Measurements from ENCODE around the gene GSTA4. TPM values are rescaled to one million over a fixed set of nuclear protein-coding genes. Genes with fewer than 3 reads are reported as not detected.

Gene GSTA4
- total RNA-seq, 4 donors from 2014 or later = 108 to 164 (median 132) TPM

GRCh38 chr6:52985228-52985627 lies 9.9 kb downstream of the GSTA4 start:
- Histone ChIP-seq H3K4me1 (no peaks in the 10 kb centered on the region), H3K4me3 (no peak overlapping the region), H3K27ac (no peak overlapping the region), H3K9me3 (no peaks in the 10 kb centered on the region), H3K36me3 (peaks cover 37% of the 10 kb centered on the region), H3K27me3 (no peaks in the 10 kb centered on the region)
- DNase-seq (ENCODE audit: low spot score in 2 of 2) = no peak
- no peak for TF ChIP-seq POLR2AphosphoS5 (IDR thresholded peaks at IDR 0.05)
- TF ChIP-seq EP300 (IDR thresholded peaks at IDR 0.05) = no peak
- TF ChIP-seq CTCF (IDR thresholded peaks at IDR 0.05) = no peak
- no peak for TF ChIP-seq POLR2A (IDR thresholded peaks at IDR 0.05)
- WGBS = 91% methylated on average over 4 of the region's 4 CpGs

- peaks cover 34% of the 10 kb centered on the region for H3K36me3 ChIP-seq
- no peaks in the 10 kb centered on the region for H3K27me3 ChIP-seq
- 87% methylated on average over 3 of the region's 3 CpGs for WGBS
- no peak overlapping the region for H3K27ac ChIP-seq
- H3K4me3 ChIP-seq = no peak overlapping the region
- TF ChIP-seq CTCF (IDR thresholded peaks at IDR 0.05) = no peak
- no peak for DNase-seq (ENCODE audit: low spot score in 2 of 2)
- no peaks in the 10 kb centered on the region for H3K4me1 ChIP-seq
- no peaks in the 10 kb centered on the region for H3K9me3 ChIP-seq
Observed at GRCh38 chr6:52984247-52984646, 10.8 kb downstream of the GSTA4 start.

GRCh38 chr6:52983159-52983848 lies 11.8 kb downstream of the GSTA4 start:
- Histone ChIP-seq H3K9me3 (no peaks in the 10 kb centered on the region), H3K36me3 (peaks cover 34% of the 10 kb centered on the region), H3K4me3 (no peak overlapping the region), H3K27ac (no peak overlapping the region), H3K4me1 (no peaks in the 10 kb centered on the region), H3K27me3 (no peaks in the 10 kb centered on the region)
- no peak for DNase-seq (ENCODE audit: low spot score in 2 of 2)
- no peak for TF ChIP-seq CTCF (IDR thresholded peaks at IDR 0.05)
- 96% methylated on average over 5 of the region's 5 CpGs for WGBS

GRCh38 chr6:52982680-52983079 lies 12.4 kb downstream of the GSTA4 start:
- H3K4me1 ChIP-seq = no peaks in the 10 kb centered on the region
- no peak for TF ChIP-seq POLR2A (IDR thresholded peaks at IDR 0.05)
- TF ChIP-seq POLR2AphosphoS5 (IDR thresholded peaks at IDR 0.05) = no peak
- no peak for TF ChIP-seq EP300 (IDR thresholded peaks at IDR 0.05)
- TF ChIP-seq CTCF (IDR thresholded peaks at IDR 0.05) = no peak
- no peak overlapping the region for H3K27ac ChIP-seq
- no peaks in the 10 kb centered on the region for H3K9me3 ChIP-seq
- H3K27me3 ChIP-seq = no peaks in the 10 kb centered on the region
- H3K4me3 ChIP-seq = no peak overlapping the region
- 96% methylated on average over 3 of the region's 3 CpGs for WGBS
- peaks cover 34% of the 10 kb centered on the region for H3K36me3 ChIP-seq
- no peak for DNase-seq (ENCODE audit: low spot score in 2 of 2)

- no peak overlapping the region for H3K27ac ChIP-seq
- peaks cover 34% of the 10 kb centered on the region for H3K36me3 ChIP-seq
- DNase-seq (ENCODE audit: low spot score in 2 of 2) = no peak
- TF ChIP-seq POLR2AphosphoS5 (IDR thresholded peaks at IDR 0.05) (no peak), POLR2A (IDR thresholded peaks at IDR 0.05) (no peak), EP300 (IDR thresholded peaks at IDR 0.05) (no peak), CTCF (IDR thresholded peaks at IDR 0.05) (no peak)
- H3K9me3 ChIP-seq = no peaks in the 10 kb centered on the region
- no peaks in the 10 kb centered on the region for H3K4me1 ChIP-seq
- no peak overlapping the region for H3K4me3 ChIP-seq
- no peaks in the 10 kb centered on the region for H3K27me3 ChIP-seq
Observed at GRCh38 chr6:52981222-52981900, 13.7 kb downstream of the GSTA4 start.
